ENCODE data around the gene DPP7.

DNA sequence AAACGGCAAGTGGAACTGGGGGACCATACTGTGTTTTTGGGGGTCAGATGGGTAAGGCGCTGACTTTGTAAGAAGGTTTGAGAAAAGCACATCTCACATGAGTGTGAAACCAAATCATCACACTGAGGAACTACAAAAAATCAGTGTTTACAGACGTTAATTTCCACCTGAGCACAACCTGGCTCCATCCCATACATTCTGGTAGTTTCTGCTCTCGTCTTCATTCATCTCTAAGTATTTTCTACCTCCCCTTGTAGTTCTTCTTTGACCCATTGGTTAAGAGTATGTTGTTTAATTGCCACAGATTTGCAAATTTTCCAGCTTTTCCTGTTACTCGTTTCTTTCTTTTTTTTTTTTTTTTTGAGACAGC lies 8.9 kb upstream of the DPP7 start:
- TF ChIP-seq CTCF (IDR thresholded peaks at IDR 0.05), result no peak
- TF ChIP-seq POLR2A (IDR thresholded peaks at IDR 0.05), result no peak
- TF ChIP-seq POLR2AphosphoS5 (IDR thresholded peaks at IDR 0.05), result no peak
- no peak for TF ChIP-seq EP300 (IDR thresholded peaks at IDR 0.05)

Measured in suprapubic skin (tissue), 4 donors.